Ishikawa (cell line): ENCODE results near the gene PARD3B.
A peak's percentile ranks its signal among the peaks of the same experiment; 100 is the strongest.

Experiments used
- CEBPB ChIP-seq: IDR thresholded peaks from 2 replicates; pipeline ENCODE4 v1.6.1; 2012
- CREB1 ChIP-seq: IDR thresholded peaks from 2 replicates; pipeline ENCODE4 v1.6.1; 2012; ENCODE audit warnings: low read depth
- EGR1 ChIP-seq: IDR thresholded peaks from 2 replicates; pipeline ENCODE4 v1.6.1; 2012
- EP300 ChIP-seq: IDR thresholded peaks from 2 replicates; pipeline ENCODE4 v1.6.1; 2012; ENCODE audit warnings: borderline replicate concordance
- FOXM1 ChIP-seq: IDR thresholded peaks from 2 replicates; pipeline ENCODE4 v1.6.1; 2012; ENCODE audit warnings: low read depth, borderline replicate concordance
- MAX ChIP-seq: IDR thresholded peaks from 2 replicates; pipeline ENCODE4 v1.6.1; 2012
- NFIC ChIP-seq: IDR thresholded peaks from 2 replicates; pipeline ENCODE4 v1.6.1; 2012
- RAD21 ChIP-seq: IDR thresholded peaks from 2 replicates; pipeline ENCODE4 v1.6.1; 2012; ENCODE audit warnings: low read depth
- TAF1 ChIP-seq: IDR thresholded peaks from 2 replicates; pipeline ENCODE4 v1.6.1; 2012; ENCODE audit warnings: low read depth, mild to moderate bottlenecking
- TCF12 ChIP-seq: IDR thresholded peaks from 2 replicates; pipeline ENCODE4 v1.6.1; 2012; ENCODE audit warnings: low read depth
- TEAD4 ChIP-seq: IDR thresholded peaks from 2 replicates; pipeline ENCODE4 v1.6.1; 2012
- USF1 ChIP-seq: IDR thresholded peaks from 2 replicates; pipeline ENCODE4 v1.6.1; 2012
- YY1 ChIP-seq: IDR thresholded peaks from 2 replicates; pipeline ENCODE4 v1.6.1; 2012; ENCODE audit warnings: low read depth
- ZBTB7A ChIP-seq: IDR thresholded peaks from 2 replicates; pipeline ENCODE4 v1.6.1; 2012; ENCODE audit warnings: low read depth
- TF ChIP-seq, protein P1 (sequence below): IDR thresholded peaks from 2 replicates; pipeline ENCODE4 v1.6.1; 2012; ENCODE audit warnings: low read depth, mild to moderate bottlenecking

The PARD3B gene

DNA sequence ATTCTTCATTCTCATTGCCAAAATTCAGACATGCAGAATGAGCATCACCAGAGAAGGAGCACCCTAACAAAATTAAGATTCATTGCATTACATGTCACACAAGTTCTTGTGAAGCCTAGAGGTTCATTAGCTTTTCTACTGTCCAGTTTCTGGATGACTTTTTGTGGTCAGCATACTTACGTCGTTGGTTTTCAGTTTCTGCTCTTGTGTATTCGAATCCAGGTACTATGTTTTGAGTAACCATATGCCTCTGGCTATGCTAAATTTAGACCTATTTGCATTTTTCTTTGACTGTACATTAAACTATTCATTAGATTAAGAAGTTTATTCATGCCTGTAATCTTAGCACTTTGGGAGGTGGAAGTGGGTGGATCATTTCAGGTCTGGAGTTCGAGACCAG is 251.3 kb downstream of the PARD3B start:
- no peak for TF ChIP-seq USF1
- TF ChIP-seq CEBPB, result no peak
- TF ChIP-seq CREB1, result no peak
- no peak for TF ChIP-seq NFIC
- TF ChIP-seq, protein P1, sequence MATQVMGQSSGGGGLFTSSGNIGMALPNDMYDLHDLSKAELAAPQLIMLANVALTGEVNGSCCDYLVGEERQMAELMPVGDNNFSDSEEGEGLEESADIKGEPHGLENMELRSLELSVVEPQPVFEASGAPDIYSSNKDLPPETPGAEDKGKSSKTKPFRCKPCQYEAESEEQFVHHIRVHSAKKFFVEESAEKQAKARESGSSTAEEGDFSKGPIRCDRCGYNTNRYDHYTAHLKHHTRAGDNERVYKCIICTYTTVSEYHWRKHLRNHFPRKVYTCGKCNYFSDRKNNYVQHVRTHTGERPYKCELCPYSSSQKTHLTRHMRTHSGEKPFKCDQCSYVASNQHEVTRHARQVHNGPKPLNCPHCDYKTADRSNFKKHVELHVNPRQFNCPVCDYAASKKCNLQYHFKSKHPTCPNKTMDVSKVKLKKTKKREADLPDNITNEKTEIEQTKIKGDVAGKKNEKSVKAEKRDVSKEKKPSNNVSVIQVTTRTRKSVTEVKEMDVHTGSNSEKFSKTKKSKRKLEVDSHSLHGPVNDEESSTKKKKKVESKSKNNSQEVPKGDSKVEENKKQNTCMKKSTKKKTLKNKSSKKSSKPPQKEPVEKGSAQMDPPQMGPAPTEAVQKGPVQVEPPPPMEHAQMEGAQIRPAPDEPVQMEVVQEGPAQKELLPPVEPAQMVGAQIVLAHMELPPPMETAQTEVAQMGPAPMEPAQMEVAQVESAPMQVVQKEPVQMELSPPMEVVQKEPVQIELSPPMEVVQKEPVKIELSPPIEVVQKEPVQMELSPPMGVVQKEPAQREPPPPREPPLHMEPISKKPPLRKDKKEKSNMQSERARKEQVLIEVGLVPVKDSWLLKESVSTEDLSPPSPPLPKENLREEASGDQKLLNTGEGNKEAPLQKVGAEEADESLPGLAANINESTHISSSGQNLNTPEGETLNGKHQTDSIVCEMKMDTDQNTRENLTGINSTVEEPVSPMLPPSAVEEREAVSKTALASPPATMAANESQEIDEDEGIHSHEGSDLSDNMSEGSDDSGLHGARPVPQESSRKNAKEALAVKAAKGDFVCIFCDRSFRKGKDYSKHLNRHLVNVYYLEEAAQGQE, result no peak
- no peak for TF ChIP-seq FOXM1
- TF ChIP-seq TAF1, result no peak
- no peak for TF ChIP-seq EP300
- TF ChIP-seq TCF12, result no peak
- TF ChIP-seq ZBTB7A, result no peak
- no peak for TF ChIP-seq MAX
- no peak for TF ChIP-seq TEAD4
- TF ChIP-seq YY1, result no peak

GRCh38 chr2:204799791-204800190 is 254.5 kb downstream of the PARD3B start:
- TF ChIP-seq TEAD4 (no peak), RAD21 (no peak), ZBTB7A (no peak), FOXM1 (no peak), NFIC (no peak), TAF1 (no peak), CREB1 (no peak), YY1 (no peak), CEBPB (no peak), EP300 (no peak), EGR1 (no peak)
- TF ChIP-seq, protein P1, result no peak

DNA sequence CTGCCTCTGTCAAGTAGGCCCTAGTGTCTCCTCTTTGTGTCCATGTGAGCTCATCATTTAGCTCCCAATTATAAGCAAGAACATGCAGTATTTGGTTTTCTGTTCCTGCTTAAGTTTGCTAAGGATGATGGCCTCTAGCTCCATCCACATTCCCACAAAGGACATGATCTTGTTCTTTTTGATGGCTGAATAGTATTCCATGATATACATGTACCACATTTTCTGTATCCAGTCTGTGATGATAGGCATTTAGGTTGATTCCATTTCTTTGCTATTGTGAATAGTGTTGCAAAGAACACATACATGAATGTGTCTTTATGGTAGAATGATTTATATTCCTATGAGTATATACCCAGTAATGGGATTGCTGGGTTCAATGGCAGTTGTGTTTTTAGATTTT is 263.2 kb downstream of the PARD3B start:
- TF ChIP-seq CEBPB (no peak), NFIC (no peak), CREB1 (no peak), TEAD4 (no peak), ZBTB7A (no peak), EGR1 (no peak), YY1 (no peak), MAX (no peak), FOXM1 (no peak), TCF12 (no peak), EP300 (no peak), TAF1 (no peak), RAD21 (no peak), USF1 (no peak)
- TF ChIP-seq, protein P1, result no peak

GRCh38 chr2:204824751-204825453 is 279.6 kb downstream of the PARD3B start:
- TF ChIP-seq CREB1, result no peak
- peak; percentile 32; the same call in 1 of the 2 replicates for TF ChIP-seq TEAD4

DNA sequence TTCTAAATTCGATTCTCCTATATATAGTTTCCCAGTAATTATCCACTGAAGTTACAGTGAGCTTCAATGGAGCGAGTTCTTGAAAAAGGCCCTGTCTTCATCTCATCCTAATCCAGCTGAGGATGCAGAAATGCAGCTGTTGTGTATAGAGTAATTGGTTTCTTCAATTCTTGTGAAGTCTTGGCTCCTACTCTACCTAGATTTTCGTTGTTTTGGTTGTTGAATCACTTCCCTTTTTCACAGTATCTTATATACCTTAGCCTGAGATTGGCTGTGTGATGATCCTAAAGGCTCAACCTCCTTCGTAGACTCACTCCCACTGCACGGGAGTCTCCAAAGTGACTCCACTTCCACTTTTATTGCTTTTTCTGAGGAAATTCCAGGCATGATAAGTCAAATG is 280.4 kb downstream of the PARD3B start:
- no peak for TF ChIP-seq USF1
- TF ChIP-seq TEAD4, result no peak
- no peak for TF ChIP-seq FOXM1
- TF ChIP-seq TAF1, result no peak
- no peak for TF ChIP-seq CEBPB
- no peak for TF ChIP-seq YY1
